Measurements from ENCODE around the gene MOB2. TPM values are rescaled to one million over a fixed set of nuclear protein-coding genes. Genes with fewer than 3 reads are reported as not detected.

MOB2 gene
- total and polyA plus RNA-seq, 9 of the 15 experiments (the other 6 are each of a cell fraction or from before 2014, with no cell fraction given), result 0.17 to 36.8 (median 19.2) TPM

- ChIA-PET POLR2A (no interaction called here), CTCF (ENCODE audit: low intra/inter-chr PET ratio) (no interaction called here)
- H3K4me2 ChIP-seq (ENCODE audit: insufficient read depth, low read length), result no peak overlapping the region
- H3K27me3 ChIP-seq (ENCODE audit: control insufficient read depth in 2 of 2, insufficient read depth in 2 of 2, low read length in 2 of 2), result no peaks in the 10 kb centered on the region
- H3K79me2 ChIP-seq (ENCODE audit: control insufficient read depth, insufficient read depth, low read length), result no peaks in the 10 kb centered on the region
- H3K9me3 ChIP-seq (replicated peaks; ENCODE audit: control insufficient read depth, insufficient read depth, low read depth, low read length), result no peaks in the 10 kb centered on the region
- no peaks in the 10 kb centered on the region for H3K9me1 ChIP-seq (ENCODE audit: control insufficient read depth, insufficient read depth, low read length)
- intact Hi-C loops (cut with micrococcal nuclease), result no loop called here
- in situ Hi-C loops (cut with MboI), result no loop called here
- FAIRE-seq (no peak), ATAC-seq (no peak), DNase-seq (ENCODE audit: extremely low read depth in 1 of 4, low spot score in 3 of 4) (no peak)
- no TSS peak for BruUV-seq (replicated peaks)
- H3K27ac ChIP-seq (ENCODE audit: extremely low read depth, low read depth, low read length), result no peak overlapping the region
- peaks cover 0 to 38% of the 10 kb centered on the region in 2 experiments; a peak in 2 of 5 replicates for H3K4me1 ChIP-seq (replicated peaks in 1 of 2; ENCODE audit: control insufficient read depth in 2 of 2, insufficient read depth in 2 of 2, low read length in 2 of 2)
- WGBS (ENCODE audit: insufficient coverage, low coverage, missing lambda C conversion rate), result 87% methylated on average over 13 of the region's 16 CpGs
- H4K20me1 ChIP-seq (replicated peaks; ENCODE audit: control insufficient read depth, insufficient read depth, low read length), result peaks cover 28% of the 10 kb centered on the region
- no peak overlapping the region for H2AFZ ChIP-seq (ENCODE audit: low read depth, low read length)
- H3K36me3 ChIP-seq (ENCODE audit: control insufficient read depth, insufficient read depth, low read length), result peaks cover 9% of the 10 kb centered on the region; the same call in 1 of the 3 replicates
- H3K4me3 ChIP-seq, result no peak overlapping the region
- H3K9ac ChIP-seq (ENCODE audit: insufficient read depth in 1 of 2, low read depth in 2 of 2, low read length in 2 of 2), result no peak overlapping the region
- TF ChIP-seq LCOR (CRISPR knock-in tag; IDR thresholded peaks at IDR 0.05) (no peak), CBX3 (IDR thresholded peaks at IDR 0.05; ENCODE audit: borderline replicate concordance in 1 of 2, low read length in 2 of 2) (no peak), MYNN (IDR thresholded peaks at IDR 0.05) (no peak), MYNN (CRISPR knock-in tag; IDR thresholded peaks at IDR 0.05) (no peak), TCF3 (CRISPR knock-in tag; IDR thresholded peaks at IDR 0.05) (no peak), RHOXF2B (CRISPR knock-in tag; conservative IDR thresholded peaks at IDR 0.05) (no peak), NBN (IDR thresholded peaks at IDR 0.05; ENCODE audit: low read depth) (no peak), TAF15 (IDR thresholded peaks at IDR 0.05; ENCODE audit: low read depth, low read length) (no peak), PYGO2 (tag; IDR thresholded peaks at IDR 0.05) (no peak)
These were observed 4.6 kb downstream of the MOB2 start for GRCh38 chr11:1481861-1482441.
